ENCODE measurements around the gene TMEM82. TPM values are rescaled to one million over a fixed set of nuclear protein-coding genes. Genes with fewer than 3 reads are reported as not detected.

Gene TMEM82
- total and polyA plus RNA-seq, 2 experiments from 2014 or later = 0.42 TPM; not detected in 1

GRCh38 chr1:15708486-15709137 is 33.7 kb upstream of the TMEM82 start (continued):
- TF ChIP-seq ZNF462 (CRISPR knock-in tag; IDR thresholded peaks at IDR 0.05) = no peak
- TF ChIP-seq JUNB (IDR thresholded peaks at IDR 0.05; ENCODE audit: unreplicated experiment) = no peak

GRCh38 chr1:15709226-15709625 is 33.1 kb upstream of the TMEM82 start:
- H3K27ac ChIP-seq (ENCODE audit: low read depth) = no peak overlapping the region
- no peak overlapping the region for H2AFZ ChIP-seq
- no peaks in the 10 kb centered on the region for H3K9me2 ChIP-seq (ENCODE audit: insufficient read depth)
- DNase-seq (ENCODE audit: low spot score) (no peak), ATAC-seq (no peak)
- peaks cover 26% of the 10 kb centered on the region for H4K20me1 ChIP-seq (replicated peaks; ENCODE audit: insufficient read depth)
- no peak overlapping the region for H3K27ac Mint-ChIP-seq
- peaks cover 11% of the 10 kb centered on the region for H3K79me2 ChIP-seq (replicated peaks; ENCODE audit: insufficient read depth)
- no peaks in the 10 kb centered on the region for H3K4me1 ChIP-seq (ENCODE audit: insufficient read depth)
- H3K4me3 Mint-ChIP-seq = no peak overlapping the region
- H3K9me3 Mint-ChIP-seq = no peaks in the 10 kb centered on the region
- H3K36me3 ChIP-seq (ENCODE audit: insufficient read depth) = no peaks in the 10 kb centered on the region
- no peaks in the 10 kb centered on the region for H3F3A ChIP-seq (replicated peaks; ENCODE audit: low read depth)
- H3K4me1 Mint-ChIP-seq = no peaks in the 10 kb centered on the region
- peaks cover 11% of the 10 kb centered on the region for H3K27me3 Mint-ChIP-seq (ENCODE audit: insufficient read depth, low read depth, poor library complexity)
- no peak overlapping the region for H3K4me2 ChIP-seq
- H3K27me3 ChIP-seq (ENCODE audit: insufficient read depth) = no peaks in the 10 kb centered on the region
- no peak overlapping the region for H3K4me3 ChIP-seq
- peaks cover 2% of the 10 kb centered on the region; the same call in 2 of the 3 replicates for H3K36me3 Mint-ChIP-seq (ENCODE audit: low read depth)
- no peak for TF ChIP-seq JUNB (IDR thresholded peaks at IDR 0.05; ENCODE audit: unreplicated experiment)
- no peak for TF ChIP-seq REST (IDR thresholded peaks at IDR 0.05; ENCODE audit: unreplicated experiment)
- TF ChIP-seq CTCF (conservative IDR thresholded peaks at IDR 0.05; ENCODE audit: low read depth in 2 of 2) = no peak
- no peak for TF ChIP-seq NANOG (IDR thresholded peaks at IDR 0.05; ENCODE audit: borderline replicate concordance)
- TF ChIP-seq EZH2 (IDR thresholded peaks at IDR 0.05; ENCODE audit: low read depth, unreplicated experiment) = no peak
- TF ChIP-seq ETS1 (IDR thresholded peaks at IDR 0.05) = no peak
- no peak for TF ChIP-seq ZNF114 (CRISPR knock-in tag; IDR thresholded peaks at IDR 0.05)

Measured in GM23338 (cell line).